HepG2 (cell line): ENCODE data around the gene ACTN3. TPM values are rescaled to one million over a fixed set of nuclear protein-coding genes. Genes with fewer than 3 reads are reported as not detected.

Source experiments
- HCFC1 ChIP-seq: fragments of 150-350 bp; IDR thresholded peaks from 2 replicates; pipeline ENCODE4 v1.6.1; 2014; ENCODE audit warnings: low read depth, low read length
- HHEX ChIP-seq: IDR thresholded peaks from 2 replicates; pipeline ENCODE4 v1.6.1; 2016; ENCODE audit warnings: control low read depth
- HNRNPUL1 ChIP-seq: fragments of 200-400 bp; formaldehyde crosslinking; IDR thresholded peaks from 2 replicates; pipeline ENCODE4 v1.6.1; 2017; ENCODE audit warnings: low read depth, mild to moderate bottlenecking, low read length, moderate library complexity
- KAT8 ChIP-seq: IDR thresholded peaks from 2 replicates; pipeline ENCODE4 v1.6.1; 2016; ENCODE audit warnings: missing genetic modification reagents, missing compliant biosample characterization
- MAFK ChIP-seq, 2 experiments: IDR thresholded peaks in 1 of 2; conservative IDR thresholded peaks in 1 of 2; 2 replicates each; pipeline ENCODE4 v1.6.1; 2011; ENCODE audit warnings: improper control_type of control experiment in 2 of 2, low read length in 2 of 2
- RCOR2 ChIP-seq: IDR thresholded peaks from 2 replicates; pipeline ENCODE4 v1.6.1; 2016; ENCODE audit warnings: missing biosample characterization, missing genetic modification reagents
- SOX13 ChIP-seq, 3 experiments: fragments of 450-650 bp in 1 of 3; sonication (generic) in 1 of 3; formaldehyde crosslinking in 1 of 3; IDR thresholded peaks in 2 of 3; conservative IDR thresholded peaks in 1 of 3; 2 replicates each; pipeline versions ENCODE4 v1.5.0 to v1.6.1; 2016 to 2020; ENCODE audit warnings: antibody characterized with exemption in 1 of 3, mild to moderate bottlenecking in 1 of 3, missing compliant biosample characterization in 1 of 3, missing genetic modification reagents in 1 of 3, moderate library complexity in 1 of 3
- SOX5 ChIP-seq: IDR thresholded peaks from 2 replicates; pipeline ENCODE4 v1.6.1; 2016; ENCODE audit warnings: borderline replicate concordance
- TFDP1 ChIP-seq: IDR thresholded peaks from 2 replicates; pipeline ENCODE4 v1.6.1; 2016; ENCODE audit warnings: missing compliant biosample characterization, missing genetic modification reagents, borderline replicate concordance
- TSC22D2 ChIP-seq: sonication (generic); formaldehyde crosslinking; IDR thresholded peaks from 2 replicates; pipeline ENCODE4 v1.5.1; 2020; ENCODE audit warnings: missing genetic modification reagents, mild to moderate bottlenecking, borderline replicate concordance
- ZNF143 ChIP-seq: sonication (generic); formaldehyde crosslinking; IDR thresholded peaks from 2 replicates; pipeline ENCODE4 v1.4.0; 2020; ENCODE audit warnings: missing genetic modification reagents
- ZNF207 ChIP-seq: fragments of 450-650 bp; IDR thresholded peaks from 2 replicates; pipeline ENCODE4 v1.6.1; 2016; ENCODE audit warnings: antibody characterized with exemption, borderline replicate concordance
- ZNF235 ChIP-seq: sonication (generic); formaldehyde crosslinking; IDR thresholded peaks from 2 replicates; pipeline ENCODE4 v1.8.1; 2023; ENCODE audit warnings: mild to moderate bottlenecking, missing genetic modification reagents, borderline replicate concordance
- ZNF275 ChIP-seq: sonication (generic); formaldehyde crosslinking; IDR thresholded peaks from 2 replicates; pipeline ENCODE4 v1.8.0; 2022; ENCODE audit warnings: missing genetic modification reagents, mild to moderate bottlenecking, inconsistent platforms, borderline replicate concordance
- ZNF281 ChIP-seq: sonication (generic); formaldehyde crosslinking; IDR thresholded peaks from 2 replicates; pipeline ENCODE4 v1.4.0; 2020; ENCODE audit warnings: missing genetic modification reagents, borderline replicate concordance
- ZNF33A ChIP-seq: sonication (generic); formaldehyde crosslinking; IDR thresholded peaks from 2 replicates; pipeline ENCODE4 v1.5.1; 2020; ENCODE audit warnings: missing genetic modification reagents, mild to moderate bottlenecking, moderate library complexity, borderline replicate concordance
- ZNF510 ChIP-seq: sonication (generic); formaldehyde crosslinking; IDR thresholded peaks from 2 replicates; pipeline ENCODE4 v1.4.0; 2020; ENCODE audit warnings: low read depth, mild to moderate bottlenecking, missing genetic modification reagents
- ZNF652 ChIP-seq: IDR thresholded peaks from 2 replicates; pipeline ENCODE4 v1.6.1; 2016; ENCODE audit warnings: low read depth, borderline replicate concordance
- ZNF678 ChIP-seq: sonication (generic); formaldehyde crosslinking; IDR thresholded peaks from 2 replicates; pipeline ENCODE4 v1.4.0; 2020; ENCODE audit warnings: mild to moderate bottlenecking, missing genetic modification reagents
- ZNF776 ChIP-seq: sonication (generic); formaldehyde crosslinking; IDR thresholded peaks from 2 replicates; pipeline ENCODE4 v1.4.0; 2020; ENCODE audit warnings: mild to moderate bottlenecking, missing genetic modification reagents
- polyA plus RNA-seq, 8 experiments: library from polyadenylated mRNA; depleted of rRNA in 3 of 8; stranded (reverse) in 7 of 8; unstranded in 1 of 8; fragments of >200 nt; fragmentation: Illumina TruSeq in 4 of 8; extraction: Trizol in 4 of 8; gene quantifications; 2 replicates each; pipeline versions ENCODE4 v1.2.1 to v1.2.3, GENCODE V29; 2011 to 2016; ENCODE audit warnings: low read depth in 4 of 8, missing spikeins in 1 of 8, mixed read lengths in 1 of 8; ENCODE audit not compliant: insufficient read depth in 1 of 8
- total RNA-seq, 5 experiments: library from RNA; depleted of rRNA; stranded (reverse); fragments of >200 nt; fragmentation: Illumina TruSeq; extraction: Trizol; gene quantifications; 2 replicates each; pipeline ENCODE4 v1.2.3, GENCODE V29; 2016; ENCODE audit warnings: low read depth in 1 of 5
- TF ChIP-seq, protein P1 (sequence below): sonication (generic); formaldehyde crosslinking; IDR thresholded peaks from 2 replicates; pipeline ENCODE4 v1.4.0; 2020; ENCODE audit warnings: low read depth, missing genetic modification reagents

Gene ACTN3
- total and polyA plus RNA-seq, 2 of the 13 experiments (the other 11 are each of a cell fraction or from before 2014, with no cell fraction given) = 0.04 to 0.09 TPM

- TF ChIP-seq ZNF207 (no peak), ZNF776 (CRISPR knock-in tag) (no peak), SOX13 (IDR thresholded peaks at IDR 0.05) (no peak), SOX13 (CRISPR knock-in tag; conservative IDR thresholded peaks at IDR 0.05 in 1 of 2, IDR thresholded peaks at IDR 0.05 in 1 of 2) (peak in 1 of 2 experiments; percentile 40; a peak in 2 of 4 replicates), ZNF235 (CRISPR knock-in tag) (no peak), RCOR2 (no peak), ZNF652 (CRISPR knock-in tag) (no peak), ZNF275 (CRISPR knock-in tag) (no peak), MAFK (conservative IDR thresholded peaks at IDR 0.05 in 1 of 2, IDR thresholded peaks at IDR 0.05 in 1 of 2; ENCODE audit: low read length in 2 of 2) (no peak), KAT8 (CRISPR knock-in tag) (no peak), SOX5 (0 out of 2 replicates have a peak, but pooled peaks have one; percentile 30), HNRNPUL1 (no peak), HHEX (no peak), ZNF510 (CRISPR knock-in tag) (no peak), TFDP1 (CRISPR knock-in tag) (no peak), ZNF678 (CRISPR knock-in tag) (no peak), HCFC1 (no peak), ZNF143 (CRISPR knock-in tag) (no peak), TSC22D2 (CRISPR knock-in tag) (no peak), ZNF281 (CRISPR knock-in tag) (no peak), ZNF33A (no peak)
- TF ChIP-seq, protein P1, sequence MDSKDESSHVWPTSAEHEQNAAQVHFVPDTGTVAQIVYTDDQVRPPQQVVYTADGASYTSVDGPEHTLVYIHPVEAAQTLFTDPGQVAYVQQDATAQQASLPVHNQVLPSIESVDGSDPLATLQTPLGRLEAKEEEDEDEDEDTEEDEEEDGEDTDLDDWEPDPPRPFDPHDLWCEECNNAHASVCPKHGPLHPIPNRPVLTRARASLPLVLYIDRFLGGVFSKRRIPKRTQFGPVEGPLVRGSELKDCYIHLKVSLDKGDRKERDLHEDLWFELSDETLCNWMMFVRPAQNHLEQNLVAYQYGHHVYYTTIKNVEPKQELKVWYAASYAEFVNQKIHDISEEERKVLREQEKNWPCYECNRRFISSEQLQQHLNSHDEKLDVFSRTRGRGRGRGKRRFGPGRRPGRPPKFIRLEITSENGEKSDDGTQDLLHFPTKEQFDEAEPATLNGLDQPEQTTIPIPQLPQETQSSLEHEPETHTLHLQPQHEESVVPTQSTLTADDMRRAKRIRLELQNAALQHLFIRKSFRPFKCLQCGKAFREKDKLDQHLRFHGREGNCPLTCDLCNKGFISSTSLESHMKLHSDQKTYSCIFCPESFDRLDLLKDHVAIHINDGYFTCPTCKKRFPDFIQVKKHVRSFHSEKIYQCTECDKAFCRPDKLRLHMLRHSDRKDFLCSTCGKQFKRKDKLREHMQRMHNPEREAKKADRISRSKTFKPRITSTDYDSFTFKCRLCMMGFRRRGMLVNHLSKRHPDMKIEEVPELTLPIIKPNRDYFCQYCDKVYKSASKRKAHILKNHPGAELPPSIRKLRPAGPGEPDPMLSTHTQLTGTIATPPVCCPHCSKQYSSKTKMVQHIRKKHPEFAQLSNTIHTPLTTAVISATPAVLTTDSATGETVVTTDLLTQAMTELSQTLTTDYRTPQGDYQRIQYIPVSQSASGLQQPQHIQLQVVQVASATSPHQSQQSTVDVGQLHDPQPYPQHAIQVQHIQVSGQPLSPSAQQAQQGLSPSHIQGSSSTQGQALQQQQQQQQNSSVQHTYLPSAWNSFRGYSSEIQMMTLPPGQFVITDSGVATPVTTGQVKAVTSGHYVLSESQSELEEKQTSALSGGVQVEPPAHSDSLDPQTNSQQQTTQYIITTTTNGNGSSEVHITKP (CRISPR knock-in tag) = no peak
These were observed 60.6 kb downstream of the ACTN3 start (continued) for GRCh38 chr11:66607126-66607834.
